AG08396 (cell line): Measurements from ENCODE around the gene PDE4C.
A peak's percentile ranks its signal among the peaks of the same experiment; 100 is the strongest.

Source experiments
- DNase-seq: peaks from one replicate; pipeline ENCODE4 v3.0.0; 2012; ENCODE audit warnings: low spot score, mixed read lengths

PDE4C gene

DNA sequence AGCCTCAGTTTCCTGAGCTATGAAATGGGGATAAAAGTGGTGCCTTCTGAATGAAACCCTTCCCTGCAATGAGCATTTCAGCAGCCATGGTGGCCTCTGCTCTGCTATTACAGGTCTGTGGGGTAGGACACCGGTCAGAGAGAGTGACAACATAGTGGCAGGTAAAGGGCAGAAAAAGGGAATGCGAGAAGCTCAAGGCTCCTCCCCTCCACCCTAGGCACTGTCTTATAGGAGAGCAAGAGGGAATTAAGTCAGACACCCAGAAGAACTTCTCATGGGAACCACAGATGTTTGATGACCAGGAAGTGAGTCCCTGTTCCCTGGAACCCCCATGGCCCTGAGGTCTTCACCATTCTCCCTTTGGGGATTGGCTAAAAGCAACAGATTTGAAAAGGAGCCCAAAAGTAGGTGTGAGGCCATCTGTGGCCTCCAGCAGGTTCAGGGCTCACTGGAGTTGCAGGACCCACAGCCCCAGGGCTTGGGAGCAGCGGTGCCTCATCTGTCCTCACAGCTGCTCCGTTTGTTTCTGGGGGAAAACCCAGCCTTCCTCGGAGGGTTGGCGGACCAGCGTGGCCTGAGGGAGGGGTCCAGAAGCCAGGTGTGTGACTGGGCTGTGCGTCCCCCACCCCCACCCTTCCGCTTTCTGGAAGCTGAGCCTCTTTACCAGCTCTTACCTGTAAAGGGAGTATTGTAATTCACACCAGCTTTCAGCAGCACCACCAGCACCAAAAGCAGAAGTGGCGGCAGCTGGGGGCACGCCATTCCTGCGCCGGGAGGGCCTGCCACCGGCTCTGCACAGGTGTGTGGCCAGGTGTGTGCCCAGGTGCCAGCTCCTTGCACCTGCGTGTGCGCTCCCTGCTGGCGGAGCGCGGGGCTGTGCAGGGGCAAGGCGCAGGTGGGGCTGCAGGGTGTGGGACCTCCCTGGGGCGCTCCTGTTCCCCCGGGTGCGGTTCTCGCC is 28.6 kb upstream of the PDE4C start:
- DNase-seq = no peak

DNA sequence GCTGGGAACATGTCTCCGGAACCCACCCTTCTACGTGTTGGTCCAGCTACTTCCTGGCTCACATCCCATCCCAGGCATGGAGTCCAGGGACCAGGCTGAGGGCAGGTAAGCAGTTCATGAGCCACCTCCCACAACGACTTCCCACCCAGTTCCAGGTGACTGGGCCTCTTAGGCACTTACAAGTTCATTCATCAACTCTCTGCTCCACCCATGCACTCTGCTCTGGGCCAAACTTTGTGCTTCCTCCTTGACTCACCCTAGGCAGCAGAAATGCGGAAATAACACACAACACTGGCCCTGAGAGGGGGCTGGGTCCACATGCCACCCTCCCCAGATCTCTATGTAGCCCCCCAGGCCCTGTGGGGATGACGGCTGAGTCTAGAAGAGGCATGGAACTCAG is 27.5 kb upstream of the PDE4C start:
- no peak for DNase-seq

- no peak for DNase-seq
Measured at GRCh38 chr19:18253130-18253529, 26.9 kb upstream of the PDE4C start.

GRCh38 chr19:18252370-18252717 is 26.1 kb upstream of the PDE4C start:
- DNase-seq = no peak

GRCh38 chr19:18251587-18252369 is 25.5 kb upstream of the PDE4C start:
- peak; percentile 86 for DNase-seq

DNA sequence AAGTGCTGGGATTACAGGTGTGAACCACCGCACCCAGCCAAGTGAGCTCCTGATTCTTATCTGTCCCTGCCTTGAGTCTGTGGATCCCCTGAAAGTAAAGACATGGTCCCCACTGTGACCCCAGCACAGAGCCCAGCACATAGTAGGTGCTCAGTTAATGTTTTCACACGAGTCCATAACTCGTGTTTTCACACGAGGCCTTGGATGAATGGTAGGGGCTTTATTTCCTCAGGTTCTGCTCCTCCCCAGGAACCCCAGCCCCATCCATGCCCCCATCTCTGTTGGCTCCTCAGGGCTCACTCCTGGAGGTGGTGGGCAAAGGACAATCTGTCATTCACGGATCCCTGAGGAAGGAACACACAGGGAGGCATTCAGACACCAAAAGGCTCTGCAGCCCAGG is 23.6 kb upstream of the PDE4C start:
- no peak for DNase-seq

DNA sequence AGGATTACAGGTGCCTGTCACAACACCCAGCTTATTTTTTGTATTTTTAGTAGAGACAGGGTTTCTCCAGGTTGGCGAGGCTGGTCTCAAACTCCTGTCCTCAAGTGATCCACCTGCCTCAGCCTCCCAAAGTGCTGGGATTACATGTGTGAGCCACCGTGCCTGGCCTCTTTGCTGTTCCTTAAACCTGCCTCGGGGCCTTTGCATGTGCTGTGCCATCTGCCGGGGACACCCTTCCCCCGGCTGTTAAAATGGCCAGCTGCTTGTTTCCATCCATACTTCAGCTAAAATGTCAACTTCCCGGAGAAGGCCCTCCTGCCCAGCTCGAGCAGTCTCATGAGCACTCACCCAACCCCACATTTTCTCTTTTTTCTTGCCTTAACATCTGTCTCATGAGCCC is 19.1 kb upstream of the PDE4C start:
- no peak for DNase-seq

- no peak for DNase-seq
Measured at GRCh38 chr19:18239303-18239702, 13.1 kb upstream of the PDE4C start.

DNA sequence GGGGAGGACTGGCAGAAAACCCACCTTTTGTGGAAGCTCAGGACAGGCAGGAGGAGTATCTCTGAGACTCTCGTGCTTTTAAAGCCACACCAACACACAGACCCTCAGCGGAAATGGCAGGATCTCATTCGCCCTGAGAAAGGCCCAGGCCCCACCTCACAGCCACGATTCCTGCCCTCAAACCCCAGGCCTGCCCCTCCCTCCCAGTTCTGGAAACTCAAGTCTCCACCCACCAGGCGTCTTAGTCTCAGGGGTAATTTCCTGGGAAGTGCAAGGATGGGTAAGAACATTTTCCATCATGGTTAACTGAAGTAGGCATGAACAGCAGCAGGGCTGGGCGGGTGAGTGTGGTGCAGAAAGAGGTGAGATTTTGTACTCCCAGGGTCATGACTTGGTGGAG is 8.0 kb upstream of the PDE4C start:
- no peak for DNase-seq

DNA sequence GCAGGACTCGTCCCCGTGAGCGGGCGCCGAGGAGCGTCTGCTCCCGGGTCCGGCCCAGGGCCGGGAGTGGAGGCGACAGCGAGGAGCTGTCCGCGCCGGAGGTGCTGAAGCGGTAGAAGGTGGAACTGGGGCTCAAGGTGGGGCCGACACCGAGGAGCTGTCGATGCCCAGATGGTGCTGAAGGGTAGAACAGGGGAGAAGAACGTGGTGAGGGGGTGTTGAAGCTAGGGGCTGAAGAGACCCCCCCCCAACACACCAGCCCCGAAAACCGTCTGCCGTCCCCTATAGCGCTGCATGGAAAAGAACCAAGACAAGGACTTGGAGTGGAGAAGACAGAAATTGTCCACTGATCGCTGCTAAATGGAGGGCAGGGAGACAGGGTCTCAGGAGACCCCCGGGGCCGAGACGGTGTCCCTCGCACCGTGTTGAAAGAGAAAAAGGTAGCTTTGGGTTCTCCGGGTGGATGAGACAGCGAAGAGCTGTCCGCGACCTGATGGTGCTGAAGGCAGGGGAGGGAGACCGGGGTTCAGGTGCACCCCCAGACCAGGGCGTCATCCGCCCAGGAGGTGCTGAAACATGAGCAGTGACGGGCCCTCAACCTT is 7.1 kb upstream of the PDE4C start:
- peak; percentile 76 for DNase-seq

DNA sequence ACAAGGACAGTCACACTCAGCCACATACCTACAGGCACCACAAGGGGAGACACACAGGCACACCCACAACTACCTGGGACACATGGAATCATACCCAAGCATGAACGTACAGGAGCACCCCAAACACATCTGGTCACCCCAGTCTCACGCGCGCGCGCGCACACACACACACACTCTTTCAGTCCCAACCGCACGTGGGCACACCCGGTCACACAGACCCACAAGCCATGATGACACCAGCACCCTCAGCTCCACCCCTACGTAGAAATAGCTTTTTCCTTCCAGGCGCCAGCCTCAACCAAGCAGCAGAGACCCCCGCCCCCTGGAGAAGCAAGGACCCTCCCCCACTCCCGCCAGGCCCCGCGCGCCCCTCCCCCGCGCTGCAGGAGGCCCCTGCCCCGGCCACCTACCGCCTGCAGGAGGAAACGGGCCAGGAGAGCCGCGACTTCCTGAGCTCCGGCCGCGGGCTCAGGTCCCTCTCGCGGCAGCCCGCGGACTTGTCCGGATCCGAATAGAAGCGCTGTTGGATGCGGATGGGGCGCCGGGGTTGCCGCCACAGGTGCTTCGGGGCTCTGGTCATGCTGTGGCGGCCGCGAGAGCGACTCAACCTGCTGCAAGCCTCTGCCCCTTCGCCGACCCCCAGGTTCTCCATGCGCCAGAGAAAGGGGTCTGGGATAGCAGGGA is 6.4 kb upstream of the PDE4C start:
- no peak for DNase-seq

DNA sequence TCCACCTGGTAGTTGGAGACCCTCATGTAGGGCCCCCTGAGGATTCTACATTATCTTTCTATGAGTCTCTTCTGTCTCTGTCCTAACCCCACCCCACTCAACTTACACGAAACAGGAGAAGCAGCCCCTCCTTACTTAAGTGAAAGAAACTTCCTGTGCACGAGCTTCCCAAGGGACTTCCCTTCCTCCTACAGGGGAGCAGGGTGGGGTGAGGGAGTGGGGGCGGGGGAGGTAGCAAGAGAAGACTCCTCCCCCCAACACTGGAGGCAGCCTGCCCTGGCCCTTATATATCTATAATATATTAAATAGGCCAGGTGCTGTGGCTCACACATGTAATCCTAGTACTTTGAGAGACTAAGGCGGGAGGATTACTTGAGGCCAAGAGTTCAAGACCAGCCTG is 5.5 kb upstream of the PDE4C start:
- DNase-seq = no peak

DNA sequence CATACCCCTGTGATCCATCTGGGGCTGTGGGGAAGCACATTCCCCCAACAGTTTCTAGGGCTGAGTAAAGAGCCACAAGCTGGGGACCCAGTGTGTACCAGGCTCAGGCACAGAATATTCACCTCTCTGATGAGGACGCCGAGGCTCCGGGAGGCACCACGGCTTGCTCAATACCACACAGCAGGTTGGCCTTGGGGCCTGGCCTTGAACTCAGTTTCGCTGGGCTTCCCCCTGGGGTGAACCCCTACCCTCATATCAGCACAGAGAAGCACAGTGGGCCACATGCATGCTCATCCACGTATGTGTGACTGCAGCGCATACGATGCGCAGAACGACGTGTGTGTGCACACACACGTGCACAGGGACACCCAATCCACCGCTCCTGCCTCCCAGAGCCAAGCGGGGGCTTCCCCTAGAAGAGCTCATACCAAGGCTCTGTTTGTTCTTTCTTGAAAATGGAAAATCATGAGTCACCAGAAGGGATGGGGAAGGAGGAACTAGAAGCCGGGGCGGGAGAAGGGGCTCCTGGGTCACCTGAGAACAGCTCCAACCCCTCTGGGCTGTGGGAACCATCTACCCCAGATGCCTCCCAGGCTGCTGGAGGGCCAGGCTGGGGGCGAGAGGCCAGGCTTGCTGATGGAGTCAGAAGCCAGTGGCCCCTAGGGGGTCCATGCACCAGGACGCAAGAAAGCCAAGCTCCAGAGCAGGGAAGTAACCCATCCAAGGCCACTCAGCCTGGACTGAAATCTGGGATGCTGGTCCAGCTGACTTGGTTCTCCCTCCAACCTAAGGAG is 4.9 kb upstream of the PDE4C start:
- no peak for DNase-seq

DNA sequence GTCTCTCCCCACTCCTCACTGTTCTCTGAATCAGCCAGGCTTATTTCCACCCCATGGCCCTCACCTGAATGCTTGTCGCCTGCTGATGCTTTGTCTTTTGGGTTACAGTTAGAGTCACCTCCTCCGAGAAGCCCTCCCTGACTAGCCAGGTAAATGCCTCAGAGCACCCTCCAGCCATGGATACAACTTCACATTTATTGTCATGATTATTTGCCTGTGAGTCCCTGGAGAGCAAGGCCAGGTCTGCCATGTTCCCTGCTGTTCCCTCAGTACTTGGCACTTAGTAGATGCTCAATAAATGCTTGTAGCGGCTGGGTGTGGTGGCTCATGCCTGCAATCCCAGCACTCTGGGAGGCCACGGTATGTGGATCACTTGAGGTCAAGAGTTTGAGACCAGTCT is 3.7 kb upstream of the PDE4C start:
- no peak for DNase-seq

GRCh38 chr19:18229474-18229873 is 3.2 kb upstream of the PDE4C start:
- no peak for DNase-seq

DNA sequence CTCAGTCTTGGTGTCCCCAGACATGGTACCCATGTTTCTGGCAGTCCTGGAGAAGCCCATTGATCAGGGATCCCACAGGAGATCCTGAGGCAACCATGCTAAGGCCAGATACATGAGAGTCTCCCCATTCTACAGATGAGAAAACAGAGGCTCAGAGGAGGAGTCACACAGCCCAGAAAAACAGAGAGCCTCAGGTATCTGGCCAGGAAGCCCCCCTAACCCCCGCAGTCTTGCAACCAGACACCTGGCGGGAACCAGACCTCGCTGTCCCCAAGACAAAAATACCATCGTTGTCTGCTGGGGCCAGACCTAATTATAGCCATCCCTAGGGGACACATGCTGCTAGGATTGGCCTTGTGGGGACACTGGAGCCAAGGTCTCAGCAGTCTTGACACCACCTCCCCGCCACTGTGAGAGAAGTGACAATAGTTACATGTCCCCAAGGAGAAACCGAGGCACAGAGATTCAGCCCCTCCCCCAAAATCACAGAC is 1.6 kb upstream of the PDE4C start:
- no peak for DNase-seq

DNA sequence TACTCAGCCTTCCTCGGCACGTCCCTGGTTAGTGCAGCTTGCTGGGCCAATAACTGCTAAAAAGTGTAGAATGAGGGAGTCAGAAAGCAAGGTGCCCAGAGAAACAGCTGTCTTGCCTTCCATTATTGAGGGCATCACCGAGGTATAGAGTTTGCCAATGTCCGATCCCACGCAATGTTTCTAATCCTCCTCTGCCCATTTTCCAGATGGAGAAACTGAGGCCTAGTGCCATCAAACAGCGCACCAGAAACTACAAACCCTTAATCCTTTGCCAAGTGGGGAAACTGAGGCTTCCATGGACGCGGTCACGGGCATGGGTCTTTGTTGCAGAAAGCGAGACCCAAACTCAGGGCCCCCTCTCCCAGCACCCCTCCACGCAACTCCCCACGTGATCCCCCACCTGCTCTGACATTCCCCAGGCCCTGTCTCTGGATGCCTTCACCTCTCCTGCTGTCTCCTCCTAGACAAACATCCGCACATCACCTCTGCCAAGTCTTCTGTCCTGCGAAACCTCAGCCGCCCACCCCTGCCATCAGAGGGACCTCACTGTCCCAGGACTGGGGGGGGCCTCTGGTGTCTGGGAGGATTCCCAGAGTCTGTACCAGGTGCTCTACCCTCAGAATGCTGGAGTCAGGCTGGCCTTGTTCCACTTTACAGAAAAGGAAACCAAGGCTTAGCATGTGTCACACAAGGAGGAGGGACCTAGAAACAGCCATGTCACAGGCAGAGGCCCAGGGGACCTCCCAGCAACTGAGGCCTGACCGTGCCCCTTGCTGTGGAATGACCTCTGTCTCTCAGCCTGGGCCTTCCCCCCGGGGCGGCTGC is 930 bp upstream of the PDE4C start:
- no peak for DNase-seq

- DNase-seq = no peak
Measured at GRCh38 chr19:18225355-18225701, 910 bp downstream of the PDE4C start.

- peak; percentile 100 for DNase-seq
Measured at GRCh38 chr19:18224525-18225354, 1.5 kb downstream of the PDE4C start.
